Vagina (tissue), 2 donors: ENCODE data around the gene USP7.

Source experiments
- CTCF ChIP-seq, 3 experiments: fragments of 450-650 bp in 2 of 3; fragments of 200-600 bp in 1 of 3; sonication (generic) in 1 of 3; IDR thresholded peaks; one replicate each; pipeline ENCODE4 v1.5.1; 2017 to 2019; ENCODE audit warnings: antibody characterized with exemption in 3 of 3, mild to moderate bottlenecking in 2 of 3, moderate library complexity in 2 of 3
- POLR2A ChIP-seq, 2 donors: fragments of 450-650 bp; IDR thresholded peaks; one replicate each; pipeline ENCODE4 v1.6.1; 2017; ENCODE audit warnings: antibody characterized with exemption in 2 of 2, mild to moderate bottlenecking in 2 of 2, moderate library complexity in 2 of 2

GRCh38 chr16:8914098-8914497, 49.6 kb downstream of the USP7 start:
- TF ChIP-seq CTCF (IDR thresholded peaks at IDR 0.05), result no peak
- TF ChIP-seq POLR2A (IDR thresholded peaks at IDR 0.05), result no peak
